ENCODE results near the gene OFD1.

The OFD1 gene

GRCh38 chrX:13734278-13735172 lies at the start of gene OFD1, which contains the start of gene TRAPPC2:
Gene OFD1, plus strand, starts transcription at chrX:13734748. Its CDS starts 324 bp downstream, at chrX:13735072.
Gene TRAPPC2, minus strand, starts transcription at chrX:13734620. Its CDS starts 14,657 bp downstream, at chrX:13719963.
- DNase-seq, result peak; percentile 91

GRCh38 chrX:13685126-13685763 lies 49.3 kb upstream of the OFD1 start:
- peak; percentile 41 for DNase-seq

- no peak for DNase-seq
Observed at GRCh38 chrX:13687203-13687602, 47.3 kb upstream of the OFD1 start.

- no peak for DNase-seq
Observed at GRCh38 chrX:13688384-13688957, 46.1 kb upstream of the OFD1 start.

- DNase-seq, result peak; percentile 67
Observed at GRCh38 chrX:13688958-13689740, 45.4 kb upstream of the OFD1 start, which contains the start of gene RAB9A. Gene RAB9A, plus strand, starts transcription at chrX:13689128. Its CDS starts 19,619 bp downstream, at chrX:13708747.

GRCh38 chrX:13689741-13690211 lies 44.8 kb upstream of the OFD1 start:
- DNase-seq, result peak; percentile 9

- no peak for DNase-seq
Observed at GRCh38 chrX:13690836-13691235, 43.7 kb upstream of the OFD1 start.

GRCh38 chrX:13691841-13692371 lies 42.6 kb upstream of the OFD1 start:
- DNase-seq, result no peak

- no peak for DNase-seq
Observed at GRCh38 chrX:13692771-13693231, 41.7 kb upstream of the OFD1 start.

GRCh38 chrX:13693341-13693961 lies 41.1 kb upstream of the OFD1 start:
- no peak for DNase-seq

- no peak for DNase-seq
Observed at GRCh38 chrX:13694359-13694758, 40.2 kb upstream of the OFD1 start.

GRCh38 chrX:13694983-13695382 lies 39.6 kb upstream of the OFD1 start:
- DNase-seq, result no peak

GRCh38 chrX:13695601-13696115 lies 38.9 kb upstream of the OFD1 start:
- DNase-seq, result no peak

GRCh38 chrX:13697455-13697854 lies 37.1 kb upstream of the OFD1 start:
- no peak for DNase-seq

- DNase-seq, result no peak
Observed at GRCh38 chrX:13697976-13698375, 36.6 kb upstream of the OFD1 start.

- DNase-seq, result no peak
Observed at GRCh38 chrX:13698432-13698831, 36.1 kb upstream of the OFD1 start.

- peak; percentile 3 for DNase-seq
Observed at GRCh38 chrX:13699183-13699826, 35.2 kb upstream of the OFD1 start.

GRCh38 chrX:13700380-13700779 lies 34.2 kb upstream of the OFD1 start:
- DNase-seq, result peak; percentile 23

GRCh38 chrX:13702111-13702789 lies 32.3 kb upstream of the OFD1 start:
- no peak for DNase-seq

- DNase-seq, result no peak
Observed at GRCh38 chrX:13703135-13703534, 31.4 kb upstream of the OFD1 start.

Measured in HCEC 1CT (cell line).